HG02981 (cell line): Measurements from ENCODE around the gene RBFOX2.

Source experiments
- ATAC-seq: cut with Tn5 transposase; IDR thresholded peaks from one replicate; pipeline ENCODE4 v1.9.1; 2021; ENCODE audit warnings: mild to moderate bottlenecking, moderate library complexity; ENCODE audit not compliant: unreplicated experiment

Gene RBFOX2

GRCh38 chr22:35870517-35871293 lies 157.9 kb downstream of the RBFOX2 start:
- ATAC-seq: no peak

DNA sequence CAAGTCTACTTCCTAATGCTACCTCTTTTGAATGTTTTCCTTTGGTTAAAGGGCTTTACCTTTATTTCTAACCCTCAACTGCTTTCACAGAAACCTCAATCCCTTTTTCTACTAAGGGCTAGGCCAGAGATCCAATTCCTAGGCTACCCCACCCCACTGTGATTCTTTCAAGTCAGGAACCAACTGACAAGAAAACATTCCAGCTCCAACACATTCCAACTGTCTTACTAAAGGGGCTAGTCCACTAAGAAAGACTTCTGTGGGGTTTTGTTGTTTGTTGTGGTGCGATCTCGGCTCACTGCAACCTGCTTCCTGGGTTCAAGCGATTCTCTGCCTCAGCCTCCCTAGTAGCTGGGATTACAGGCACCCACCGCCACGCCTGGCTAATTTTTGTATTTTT lies 159.7 kb downstream of the RBFOX2 start:
- ATAC-seq: no peak

- ATAC-seq: no peak
These were observed 162.0 kb downstream of the RBFOX2 start for GRCh38 chr22:35866651-35867050.

DNA sequence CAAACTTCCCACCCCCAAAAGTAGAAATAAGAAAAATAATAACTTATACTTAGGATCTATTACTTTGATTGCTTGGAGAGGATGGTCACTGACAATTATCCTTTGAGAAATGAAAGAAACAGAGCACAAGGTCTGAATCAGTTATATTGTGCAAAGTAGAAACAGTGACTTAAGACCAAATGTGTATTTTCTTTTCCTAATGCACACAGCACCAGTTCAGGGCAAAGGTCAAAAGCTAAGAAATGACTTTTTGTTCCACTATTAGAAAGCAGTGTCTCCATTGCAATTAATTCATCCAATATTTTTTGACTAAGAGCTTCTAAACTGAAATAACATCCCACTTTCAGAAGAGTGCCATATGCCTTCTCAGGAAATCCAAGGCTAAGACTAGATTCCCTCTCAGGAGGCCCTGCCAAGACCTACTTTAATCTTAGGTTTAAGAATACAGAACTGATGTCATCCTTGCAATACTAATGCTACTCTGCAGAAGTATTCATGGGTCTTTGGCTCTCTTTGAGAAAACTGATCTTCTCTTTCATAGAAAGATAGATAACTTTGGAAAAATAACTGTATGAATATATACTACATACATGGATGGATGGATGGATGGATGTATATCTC lies 164.0 kb downstream of the RBFOX2 start:
- ATAC-seq: no peak

DNA sequence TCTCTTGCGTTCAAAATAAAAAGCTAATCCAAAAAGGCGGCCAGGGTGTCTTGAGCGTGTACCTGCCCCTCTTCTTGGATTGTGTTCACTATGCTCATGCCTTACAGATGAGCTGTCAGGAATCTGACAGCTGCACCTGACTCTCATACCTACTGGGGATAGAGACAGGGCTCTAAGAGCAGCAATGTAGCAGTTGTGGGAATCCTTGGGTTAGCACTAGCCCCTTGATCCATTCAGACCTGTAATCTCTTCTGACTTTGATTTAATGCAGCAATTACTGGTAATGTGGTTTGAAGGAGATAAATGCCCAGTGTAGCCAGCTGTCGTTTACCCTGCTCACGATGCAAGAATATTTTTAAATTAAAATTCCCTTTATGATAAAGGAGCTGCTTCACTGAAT lies 165.2 kb downstream of the RBFOX2 start:
- no peak for ATAC-seq

DNA sequence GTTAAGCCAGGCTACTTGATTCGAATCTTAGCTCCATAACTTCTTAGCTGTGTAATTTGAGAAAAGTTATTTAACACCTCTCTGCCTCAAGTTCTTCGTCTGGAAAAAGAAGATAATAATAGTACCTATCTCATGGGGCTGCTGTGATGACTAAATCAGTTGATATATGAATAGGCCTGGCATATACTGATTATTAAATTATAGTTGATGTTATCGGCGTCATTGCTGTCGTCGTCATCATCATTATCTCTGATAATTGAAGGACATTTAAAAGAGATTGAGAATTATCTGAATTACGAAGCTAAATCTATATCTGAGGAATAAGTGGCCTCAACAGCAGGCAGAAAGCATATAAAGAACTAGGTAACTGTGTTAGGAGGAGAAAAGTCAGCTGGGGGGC lies 165.9 kb downstream of the RBFOX2 start:
- ATAC-seq: no peak

- no peak for ATAC-seq
These were observed 167.2 kb downstream of the RBFOX2 start for GRCh38 chr22:35861451-35861850.

- no peak for ATAC-seq
These were observed 167.8 kb downstream of the RBFOX2 start for GRCh38 chr22:35860837-35861236.

DNA sequence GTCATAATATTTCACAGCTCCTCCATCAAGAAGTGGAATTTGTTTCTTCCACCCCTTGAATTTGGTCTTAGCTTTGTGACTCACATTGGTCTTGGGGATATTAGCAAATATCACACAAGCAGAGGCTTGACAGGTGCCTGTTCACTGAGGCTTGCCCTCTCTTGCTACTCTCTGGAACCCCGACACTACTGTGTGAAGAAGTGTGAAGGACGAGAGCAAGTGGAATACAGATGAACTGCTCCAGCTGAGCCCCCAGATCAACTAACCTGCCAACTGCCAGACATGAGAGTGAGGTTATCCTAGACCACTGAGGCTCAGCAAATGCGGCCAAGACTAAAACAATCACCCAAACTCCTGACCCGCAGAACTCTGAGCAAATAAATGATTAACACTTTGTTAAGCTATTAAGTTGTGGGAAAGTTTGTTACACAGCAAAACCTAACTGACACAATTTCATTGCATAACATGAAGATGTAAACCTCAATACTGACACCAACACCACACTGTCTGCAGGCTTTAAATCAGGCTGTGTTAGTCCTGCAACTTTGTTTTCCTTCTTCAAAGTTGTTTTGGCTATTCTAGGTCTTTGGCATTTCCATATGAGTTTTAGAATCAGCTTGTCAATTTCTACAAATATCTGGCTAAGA lies 168.4 kb downstream of the RBFOX2 start:
- no peak for ATAC-seq

DNA sequence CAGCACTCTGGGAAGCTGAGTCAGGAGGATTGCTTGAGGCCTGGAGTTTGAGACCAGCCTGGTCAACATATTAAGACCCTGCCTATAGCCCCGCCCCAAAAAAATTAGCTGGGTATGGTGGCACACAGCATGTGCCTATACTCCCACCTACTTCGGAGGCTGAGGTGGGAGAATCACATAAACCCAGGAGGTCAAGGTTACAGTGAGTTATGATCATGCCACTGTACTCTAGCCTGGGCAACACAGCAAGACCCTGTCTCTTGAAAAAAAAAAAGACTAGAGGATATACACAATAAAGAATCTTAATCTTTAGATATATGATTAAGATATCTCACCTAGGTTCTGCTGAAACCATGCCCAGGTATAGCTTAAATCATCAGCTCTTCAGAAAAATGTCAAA lies 174.3 kb downstream of the RBFOX2 start:
- ATAC-seq: no peak

DNA sequence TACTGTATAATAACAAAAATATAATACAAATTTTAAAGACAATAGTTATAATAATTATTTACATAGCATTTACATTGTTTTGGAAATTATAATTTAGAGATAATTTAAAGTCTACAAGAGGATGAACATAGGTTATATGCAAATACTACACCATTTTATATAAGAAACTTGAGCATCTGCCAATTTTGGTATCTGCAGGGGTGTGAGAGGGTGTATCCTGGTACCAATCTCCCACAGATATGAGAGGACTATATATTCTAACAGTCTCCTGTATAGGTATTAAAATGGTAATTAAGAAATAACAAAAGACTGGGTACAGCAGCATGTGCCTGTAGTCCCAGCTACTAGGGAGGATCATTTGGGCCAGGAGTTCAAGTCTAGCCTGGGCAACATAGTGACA lies 176.5 kb downstream of the RBFOX2 start:
- ATAC-seq: no peak

GRCh38 chr22:35850831-35851230 lies 177.8 kb downstream of the RBFOX2 start:
- no peak for ATAC-seq

- no peak for ATAC-seq
These were observed 181.8 kb downstream of the RBFOX2 start for GRCh38 chr22:35846804-35847203.

GRCh38 chr22:35844886-35845285 lies 183.7 kb downstream of the RBFOX2 start:
- ATAC-seq: no peak

GRCh38 chr22:35842954-35843353 lies 185.7 kb downstream of the RBFOX2 start:
- ATAC-seq: no peak

GRCh38 chr22:35842519-35842913 lies 186.1 kb downstream of the RBFOX2 start:
- ATAC-seq: no peak

DNA sequence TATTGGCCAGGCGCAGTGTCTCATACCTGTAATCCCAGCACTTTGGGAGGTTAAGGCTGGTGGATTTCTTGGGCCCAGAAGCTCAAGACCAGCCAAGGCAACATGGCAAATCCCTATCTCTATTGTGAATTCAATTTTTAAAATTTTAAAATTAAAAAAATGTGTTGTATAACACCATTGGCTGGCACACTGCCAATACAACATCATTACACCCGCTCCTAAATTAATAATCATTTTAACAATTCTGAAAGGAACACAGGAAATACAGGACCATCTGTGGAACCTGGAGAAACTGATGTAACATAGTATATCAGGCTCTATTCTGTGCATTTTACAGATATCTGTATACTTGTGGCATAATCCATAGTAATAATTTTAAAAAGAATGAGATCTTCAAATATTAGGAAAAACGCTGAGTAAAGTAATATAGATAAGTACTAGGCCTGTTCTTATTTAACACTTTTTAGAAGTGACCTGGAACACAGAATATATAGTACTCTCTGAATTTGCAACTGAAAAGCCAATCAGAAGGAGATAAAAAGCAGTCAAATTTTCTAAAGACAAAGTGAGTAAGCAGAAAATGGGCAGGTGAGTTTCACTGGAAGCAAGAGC lies 186.6 kb downstream of the RBFOX2 start:
- no peak for ATAC-seq

- no peak for ATAC-seq
These were observed 188.3 kb downstream of the RBFOX2 start for GRCh38 chr22:35840302-35840739.

DNA sequence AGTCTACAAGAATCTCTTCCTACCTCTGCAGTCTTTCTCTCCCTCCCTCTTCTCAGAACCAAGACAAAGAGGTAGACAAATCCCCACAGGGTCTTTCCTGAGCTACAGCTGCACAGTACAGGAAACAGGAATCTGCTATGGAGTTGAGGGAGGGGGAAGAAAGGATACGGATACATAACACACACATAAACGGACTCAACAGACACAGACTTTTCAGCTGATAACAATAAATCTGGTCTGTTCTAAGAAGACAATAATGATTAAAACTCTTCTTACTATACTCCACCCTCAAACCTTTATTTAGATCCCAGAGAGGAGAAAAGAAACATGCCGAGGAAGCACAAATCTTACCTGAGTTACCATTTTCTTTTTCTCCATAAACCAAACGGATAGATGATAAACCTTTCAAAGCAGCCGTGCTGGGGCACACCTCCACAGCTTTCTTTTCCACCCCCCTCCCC lies 188.8 kb downstream of the RBFOX2 start:
- no peak for ATAC-seq

DNA sequence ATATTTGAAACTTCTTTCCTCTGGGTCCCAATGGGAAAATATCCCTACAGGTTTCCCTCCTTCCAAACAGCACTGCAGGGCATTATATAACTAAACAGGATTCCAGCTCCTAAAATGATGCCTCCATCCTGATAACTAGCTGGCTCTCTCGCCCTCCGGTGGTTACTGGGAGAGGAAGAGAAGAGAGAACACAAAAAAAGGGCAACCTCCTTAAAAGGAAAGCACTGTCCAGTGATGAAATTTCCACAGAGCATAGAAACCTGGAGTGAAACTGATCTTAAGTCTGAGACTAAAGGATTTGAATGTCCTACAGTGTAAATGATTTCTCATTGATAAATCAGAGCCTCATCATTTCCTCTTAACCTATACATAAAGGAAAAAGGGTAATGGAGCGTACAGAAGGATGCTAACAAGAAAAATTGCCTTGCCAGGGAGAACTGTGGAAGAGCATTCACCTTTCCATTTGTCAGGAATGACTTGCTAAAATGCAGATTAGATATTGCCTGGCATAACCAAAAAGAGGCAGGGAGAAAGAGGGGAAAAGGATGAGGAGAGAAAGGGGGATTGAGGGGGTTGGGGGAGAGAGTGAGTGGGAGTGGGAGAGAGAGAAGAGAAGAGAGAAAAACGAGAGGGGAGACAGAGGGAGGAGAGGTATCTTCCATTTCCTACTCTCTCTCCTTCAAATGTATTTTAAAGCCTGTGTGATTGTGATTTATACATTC lies 189.6 kb downstream of the RBFOX2 start:
- ATAC-seq: no peak
